Muscle of leg (tissue), 16 donors: ENCODE data around the gene HS3ST3B1. TPM values are rescaled to one million over a fixed set of nuclear protein-coding genes. Genes with fewer than 3 reads are reported as not detected.
A peak's percentile ranks its signal among the peaks of the same experiment; 100 is the strongest.

Source experiments
- DNase-seq: peaks from one replicate; pipeline ENCODE4 v3.0.0; 2013
- H3K27ac ChIP-seq: one replicate; pipeline ENCODE4 v1.5.1; 2013; ENCODE audit warnings: mild to moderate bottlenecking, low read length, control low read depth
- H3K27me3 ChIP-seq: one replicate; pipeline ENCODE4 v1.6.1; 2013; ENCODE audit warnings: low read length; ENCODE audit not compliant: control insufficient read depth, insufficient read depth
- H3K36me3 ChIP-seq: one replicate; pipeline ENCODE4 v1.6.1; 2013; ENCODE audit warnings: low read length; ENCODE audit not compliant: control insufficient read depth, insufficient read depth
- H3K4me1 ChIP-seq: one replicate; pipeline ENCODE4 v1.6.1; 2013; ENCODE audit warnings: low read length; ENCODE audit not compliant: control insufficient read depth, insufficient read depth
- H3K4me3 ChIP-seq: one replicate; pipeline ENCODE4 v1.5.1; 2013; ENCODE audit warnings: low read length, control low read depth
- H3K9me3 ChIP-seq: replicated peaks from 2 replicates; pipeline ENCODE4 v1.6.1; 2013; ENCODE audit warnings: low read depth, low read length; ENCODE audit not compliant: control insufficient read depth
- WGBS: methylation state at CpG from one replicate; pipeline ENCODE4 v1.1.5; 2013; ENCODE audit warnings: missing lambda C conversion rate; ENCODE audit not compliant: insufficient coverage; 5-methylcytosine and 5-hydroxymethylcytosine counted together
- long read RNA-seq, 11 donors: transcript quantifications; one replicate each; lab custom pipeline, GENCODE V29; 2026
- polyA plus RNA-seq, 8 donors: library from polyadenylated mRNA; unstranded; fragments of 120-200 nt; gene quantifications; one replicate each; pipeline versions ENCODE4 v1.2.1 to v1.2.3, GENCODE V29; 2013; ENCODE audit warnings: inconsistent platforms in 1 of 8, low replicate concordance in 1 of 8; ENCODE audit not compliant: insufficient read length in 8 of 8, insufficient read depth in 1 of 8
- total RNA-seq: library from RNA; stranded (reverse); fragments of 120-200 nt; gene quantifications from one replicate; pipeline ENCODE4 v1.2.4, GENCODE V29; 2013

HS3ST3B1 gene
- total RNA-seq (1.6 TPM), polyA plus RNA-seq (1 to 10 TPM; 1.0 to 4.6 (median 2.3) TPM)
- long read RNA-seq, donor 1, full-length matches to known transcripts = 2 of 2 reads
- long read RNA-seq, donor 1, partial matches to known transcripts = 0 of 2 reads
- long read RNA-seq, donor 1, other reads (novel, unspliced or antisense) = 0 of 2 reads
- long read RNA-seq, donor 2 = 0 reads
- long read RNA-seq, donor 3 = 0 reads
- long read RNA-seq, donor 4 = 0 reads
- long read RNA-seq, donor 5 = 0 reads
- long read RNA-seq, donor 6, partial matches to known transcripts = 0 of 1 reads
- long read RNA-seq, donor 6, other reads (novel, unspliced or antisense) = 0 of 1 reads
- long read RNA-seq, donor 7, full-length matches to known transcripts = 1 of 1 reads
- long read RNA-seq, donor 7, partial matches to known transcripts = 0 of 1 reads
- long read RNA-seq, donor 7, other reads (novel, unspliced or antisense) = 0 of 1 reads
- long read RNA-seq, donor 8 = 0 reads
- long read RNA-seq, donor 9 = 0 reads
- long read RNA-seq, donor 10, partial matches to known transcripts = 0 of 1 reads
- long read RNA-seq, donor 10, other reads (novel, unspliced or antisense) = 0 of 1 reads
- long read RNA-seq, donor 11 = 0 reads

GRCh38 chr17:14300575-14301278 is at the start of gene HS3ST3B1:
TSS of gene HS3ST3B1 (plus strand) at chr17:14301081. CDS start at chr17:14301519, 438 bp downstream.
- Histone ChIP-seq H3K27ac (peak within 1 kb of the TSS; percentile 83), H3K4me3 (peak within 1 kb of the TSS; percentile 72), H3K36me3 (no peaks in the 10 kb centered on the region), H3K27me3 (peaks cover 87% of the 10 kb centered on the region), H3K4me1 (peaks cover 47% of the 10 kb centered on the region), H3K9me3 (no peaks in the 10 kb centered on the region)
- DNase-seq = peak; percentile 99
- under 1% methylated on average over 44 of the region's 49 CpGs for WGBS

GRCh38 chr17:14261406-14261805 is 39.5 kb upstream of the HS3ST3B1 start:
- Histone ChIP-seq H3K4me1 (no peaks in the 10 kb centered on the region), H3K36me3 (no peaks in the 10 kb centered on the region), H3K9me3 (no peaks in the 10 kb centered on the region), H3K27ac (no peak overlapping the region), H3K4me3 (no peak overlapping the region), H3K27me3 (no peaks in the 10 kb centered on the region)
- no peak for DNase-seq
- WGBS = 80% methylated on average over 1 of the region's 5 CpGs

GRCh38 chr17:14268264-14268663 is 32.6 kb upstream of the HS3ST3B1 start:
- Histone ChIP-seq H3K27ac (no peak overlapping the region), H3K36me3 (no peaks in the 10 kb centered on the region), H3K27me3 (no peaks in the 10 kb centered on the region), H3K9me3 (no peaks in the 10 kb centered on the region), H3K4me1 (no peaks in the 10 kb centered on the region), H3K4me3 (no peak overlapping the region)
- no peak for DNase-seq
- WGBS = no CpG with 5 or more reads among the region's 2 CpGs

DNA sequence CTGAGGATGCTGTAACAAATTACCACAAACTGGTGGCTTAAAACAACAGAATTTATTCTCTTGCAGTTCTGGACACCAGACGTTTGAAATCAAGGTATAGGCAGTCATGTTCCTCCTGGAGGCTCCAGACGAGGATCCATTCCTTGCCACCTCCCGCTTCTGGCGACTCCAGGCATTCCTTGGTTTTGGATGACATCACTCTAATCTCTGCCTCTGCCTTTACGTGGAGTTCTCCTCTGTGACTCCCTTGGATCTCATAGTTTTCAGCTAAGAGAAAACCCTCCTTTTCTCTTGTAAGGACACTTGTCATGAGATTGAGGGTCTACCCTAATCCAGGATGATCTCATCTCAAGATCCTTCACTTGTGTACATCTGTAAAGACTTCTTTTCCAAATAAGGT is 31.4 kb upstream of the HS3ST3B1 start:
- WGBS = no CpG with 5 or more reads among the region's 5 CpGs

DNA sequence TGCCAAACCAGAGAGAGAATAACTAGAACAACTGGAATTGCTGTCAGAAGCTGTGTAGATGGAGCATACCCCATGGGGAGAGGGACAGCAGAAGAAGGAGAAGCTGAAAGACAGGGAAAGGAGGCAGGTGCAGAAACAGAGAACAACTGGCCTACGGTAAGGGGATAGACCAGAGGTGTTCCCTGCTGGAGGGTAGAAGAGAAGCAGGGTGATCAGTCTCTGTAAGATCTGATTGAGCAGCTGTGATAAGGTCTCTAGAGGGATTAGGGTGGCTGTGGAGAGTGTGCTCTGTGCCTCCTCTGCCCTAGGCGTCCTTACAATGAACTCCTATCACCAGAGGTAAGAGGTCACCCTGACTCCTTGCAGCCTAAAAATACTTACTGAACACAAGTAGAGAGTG is 30.4 kb upstream of the HS3ST3B1 start:
- Histone ChIP-seq H3K4me3 (no peak overlapping the region), H3K36me3 (no peaks in the 10 kb centered on the region), H3K27ac (no peak overlapping the region), H3K4me1 (no peaks in the 10 kb centered on the region), H3K9me3 (no peaks in the 10 kb centered on the region), H3K27me3 (no peaks in the 10 kb centered on the region)
- 100% methylated on average over 1 of the region's 2 CpGs for WGBS
- no peak for DNase-seq

More for the DNA sequence above, 31.4 kb upstream of the HS3ST3B1 start:
- Histone ChIP-seq H3K4me1 (no peaks in the 10 kb centered on the region), H3K36me3 (no peaks in the 10 kb centered on the region), H3K4me3 (no peak overlapping the region), H3K27ac (no peak overlapping the region), H3K27me3 (no peaks in the 10 kb centered on the region), H3K9me3 (no peaks in the 10 kb centered on the region)
- no peak for DNase-seq

DNA sequence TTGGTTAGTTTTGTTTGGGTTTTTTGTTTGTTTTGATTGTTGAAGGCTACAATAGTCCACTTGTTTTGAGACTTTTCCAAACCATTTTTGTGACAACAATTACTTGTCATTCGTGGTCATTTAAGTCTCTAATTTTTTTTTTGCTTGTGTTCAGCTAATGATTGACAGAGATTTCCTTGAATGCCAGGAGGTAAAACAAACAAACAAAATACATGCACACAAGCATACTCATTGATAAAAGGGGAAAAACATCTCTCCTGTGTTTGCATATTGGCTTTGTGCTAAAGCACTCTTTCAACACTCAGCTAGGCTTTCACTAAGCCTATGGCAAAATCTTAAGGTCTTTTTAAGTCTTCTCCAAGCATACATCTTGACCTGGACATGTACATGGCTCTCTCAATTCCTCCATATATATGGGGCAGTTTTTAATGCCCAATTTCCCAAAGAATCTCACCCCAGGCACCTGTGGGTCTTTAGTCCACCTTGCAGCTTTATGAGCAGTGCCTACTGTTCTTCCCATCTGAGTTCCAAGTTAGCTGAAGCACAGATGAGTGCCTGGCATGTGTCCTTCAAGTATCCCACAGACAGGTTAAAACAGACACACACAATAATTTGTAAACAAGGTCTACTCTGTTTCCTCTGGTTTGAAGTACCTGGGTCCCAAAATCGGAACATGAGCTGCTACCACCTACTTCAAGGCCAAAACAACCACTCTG is 24.2 kb upstream of the HS3ST3B1 start:
- H3K4me3 ChIP-seq = no peak overlapping the region
- H3K27me3 ChIP-seq = no peaks in the 10 kb centered on the region
- no peak for DNase-seq
- H3K36me3 ChIP-seq = no peaks in the 10 kb centered on the region
- H3K27ac ChIP-seq = no peak overlapping the region
- no peaks in the 10 kb centered on the region for H3K4me1 ChIP-seq
- no peaks in the 10 kb centered on the region for H3K9me3 ChIP-seq
- WGBS = no CpG with 5 or more reads among the region's 2 CpGs

DNA sequence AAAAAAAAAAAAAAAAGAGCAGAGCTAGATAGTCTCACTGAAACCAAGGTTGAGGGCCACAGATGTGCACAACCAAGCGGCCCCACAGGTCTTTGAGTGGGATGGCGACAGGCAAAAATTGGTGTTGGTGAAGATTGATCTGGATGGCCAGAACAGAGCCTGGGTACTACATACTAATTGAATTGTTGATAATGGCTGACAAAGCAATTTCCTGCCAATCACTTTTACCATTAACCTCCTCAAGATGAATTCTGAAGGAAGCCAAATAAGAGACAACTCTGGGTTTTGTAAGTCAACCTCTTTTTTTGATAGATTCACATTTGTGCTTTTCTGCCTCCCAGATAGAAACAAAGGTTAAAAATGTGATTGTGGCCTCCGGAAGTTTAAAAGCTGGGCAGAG is 19.4 kb upstream of the HS3ST3B1 start:
- Histone ChIP-seq H3K9me3 (no peaks in the 10 kb centered on the region), H3K27me3 (no peaks in the 10 kb centered on the region), H3K4me1 (no peaks in the 10 kb centered on the region), H3K27ac (no peak overlapping the region), H3K4me3 (no peak overlapping the region), H3K36me3 (no peaks in the 10 kb centered on the region)
- whole genome bisulfite sequencing = 96% methylated on average over 3 of the region's 3 CpGs
- no peak for DNase-seq

- Histone ChIP-seq H3K4me1 (no peaks in the 10 kb centered on the region), H3K27me3 (no peaks in the 10 kb centered on the region), H3K9me3 (no peaks in the 10 kb centered on the region), H3K36me3 (no peaks in the 10 kb centered on the region), H3K27ac (no peak overlapping the region), H3K4me3 (no peak overlapping the region)
- no CpG with 5 or more reads among the region's 2 CpGs for WGBS
- DNase-seq = no peak
These were observed 18.2 kb upstream of the HS3ST3B1 start for GRCh38 chr17:14282726-14283125.

DNA sequence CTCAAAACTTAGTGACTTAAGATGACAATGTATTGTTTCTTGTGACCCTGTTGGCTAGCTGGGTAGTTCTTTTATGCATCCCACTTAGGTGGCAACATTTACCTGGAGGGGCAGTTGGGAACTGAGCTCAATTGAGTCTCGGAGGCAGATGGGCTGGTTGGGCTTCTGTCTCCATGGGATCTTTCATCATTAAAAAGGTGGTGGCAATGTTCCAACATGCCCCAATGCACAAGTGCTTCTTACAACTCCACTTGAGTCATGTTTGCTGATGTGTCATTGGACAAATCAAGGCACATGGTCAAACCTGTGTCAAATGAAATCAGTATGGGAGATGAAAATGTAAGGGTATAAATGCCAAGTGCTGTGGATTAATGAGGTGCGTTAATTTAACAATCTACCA is 11.7 kb upstream of the HS3ST3B1 start:
- DNase-seq = no peak
- Histone ChIP-seq H3K27me3 (no peaks in the 10 kb centered on the region), H3K4me3 (no peak overlapping the region), H3K4me1 (no peaks in the 10 kb centered on the region), H3K27ac (no peak overlapping the region), H3K36me3 (no peaks in the 10 kb centered on the region), H3K9me3 (no peaks in the 10 kb centered on the region)
- no CpG with 5 or more reads among the region's 2 CpGs for WGBS

GRCh38 chr17:14294876-14295275 is 6.0 kb upstream of the HS3ST3B1 start:
- H3K4me1 ChIP-seq = peaks cover 19% of the 10 kb centered on the region
- no peak overlapping the region for H3K27ac ChIP-seq
- H3K36me3 ChIP-seq = no peaks in the 10 kb centered on the region
- H3K9me3 ChIP-seq = no peaks in the 10 kb centered on the region
- WGBS = 31% methylated on average over 14 of the region's 20 CpGs
- peaks cover 49% of the 10 kb centered on the region for H3K27me3 ChIP-seq
- no peak for DNase-seq
- no peak overlapping the region for H3K4me3 ChIP-seq
